ENCODE measurements around the gene VAT1L.

GRCh38 chr16:77777745-77778144 lies 10.6 kb upstream of the VAT1L start:
- no peak for TF ChIP-seq POLR2AphosphoS5 (IDR thresholded peaks at IDR 0.05)
- no peak for TF ChIP-seq CTCF (IDR thresholded peaks at IDR 0.05)

Measured in stomach (tissue), 4 donors.